GM10266 (cell line): ENCODE results near the gene MALT1.

Experiments used
- DNase-seq: peaks from one replicate; pipeline ENCODE4 v3.0.0; 2012; ENCODE audit errors: extremely low spot score
- TF ChIP-seq, protein P1 (sequence below): IDR thresholded peaks from 2 replicates; pipeline ENCODE4 v1.5.1; 2012; ENCODE audit warnings: mild to moderate bottlenecking, low read depth; ENCODE audit not compliant: control insufficient read depth, insufficient read depth; ENCODE audit errors: missing control alignments

MALT1 gene

DNA sequence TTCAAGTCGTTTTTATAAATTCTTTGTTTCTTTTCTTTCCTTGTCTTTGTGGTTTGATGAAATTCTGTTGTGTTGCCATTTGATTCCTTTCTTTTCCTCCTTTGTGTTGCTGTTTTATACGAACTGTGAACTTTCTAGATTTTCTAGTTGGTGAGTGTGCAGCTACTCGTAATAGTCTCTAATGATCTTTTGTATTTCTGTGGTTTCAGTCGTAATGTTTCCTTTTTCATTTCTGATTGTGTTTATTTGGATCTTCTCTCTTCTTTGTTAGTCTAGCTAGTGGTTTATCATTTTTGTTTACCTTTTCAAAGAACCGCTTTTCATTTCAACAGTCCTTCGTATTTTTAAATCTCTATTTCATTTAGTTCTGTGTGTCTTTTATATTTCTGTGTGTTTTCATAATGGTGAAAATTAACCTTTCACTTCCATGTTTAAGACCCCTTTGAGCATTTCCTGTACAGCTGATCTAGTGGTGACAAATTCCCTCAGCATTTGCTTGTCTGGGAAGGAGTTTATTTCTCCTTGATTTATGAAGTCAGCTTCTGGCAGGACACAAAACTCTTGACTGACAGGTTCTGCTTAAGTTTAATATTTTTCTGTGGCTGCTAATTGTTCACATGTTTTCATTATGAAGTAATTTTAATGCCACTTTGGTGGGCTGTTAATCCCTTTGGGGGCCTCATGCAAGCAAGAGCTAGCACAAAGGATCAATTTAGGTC is 16.2 kb upstream of the MALT1 start:
- no peak for DNase-seq
- TF ChIP-seq, protein P1, sequence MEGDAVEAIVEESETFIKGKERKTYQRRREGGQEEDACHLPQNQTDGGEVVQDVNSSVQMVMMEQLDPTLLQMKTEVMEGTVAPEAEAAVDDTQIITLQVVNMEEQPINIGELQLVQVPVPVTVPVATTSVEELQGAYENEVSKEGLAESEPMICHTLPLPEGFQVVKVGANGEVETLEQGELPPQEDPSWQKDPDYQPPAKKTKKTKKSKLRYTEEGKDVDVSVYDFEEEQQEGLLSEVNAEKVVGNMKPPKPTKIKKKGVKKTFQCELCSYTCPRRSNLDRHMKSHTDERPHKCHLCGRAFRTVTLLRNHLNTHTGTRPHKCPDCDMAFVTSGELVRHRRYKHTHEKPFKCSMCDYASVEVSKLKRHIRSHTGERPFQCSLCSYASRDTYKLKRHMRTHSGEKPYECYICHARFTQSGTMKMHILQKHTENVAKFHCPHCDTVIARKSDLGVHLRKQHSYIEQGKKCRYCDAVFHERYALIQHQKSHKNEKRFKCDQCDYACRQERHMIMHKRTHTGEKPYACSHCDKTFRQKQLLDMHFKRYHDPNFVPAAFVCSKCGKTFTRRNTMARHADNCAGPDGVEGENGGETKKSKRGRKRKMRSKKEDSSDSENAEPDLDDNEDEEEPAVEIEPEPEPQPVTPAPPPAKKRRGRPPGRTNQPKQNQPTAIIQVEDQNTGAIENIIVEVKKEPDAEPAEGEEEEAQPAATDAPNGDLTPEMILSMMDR, result no peak

DNA sequence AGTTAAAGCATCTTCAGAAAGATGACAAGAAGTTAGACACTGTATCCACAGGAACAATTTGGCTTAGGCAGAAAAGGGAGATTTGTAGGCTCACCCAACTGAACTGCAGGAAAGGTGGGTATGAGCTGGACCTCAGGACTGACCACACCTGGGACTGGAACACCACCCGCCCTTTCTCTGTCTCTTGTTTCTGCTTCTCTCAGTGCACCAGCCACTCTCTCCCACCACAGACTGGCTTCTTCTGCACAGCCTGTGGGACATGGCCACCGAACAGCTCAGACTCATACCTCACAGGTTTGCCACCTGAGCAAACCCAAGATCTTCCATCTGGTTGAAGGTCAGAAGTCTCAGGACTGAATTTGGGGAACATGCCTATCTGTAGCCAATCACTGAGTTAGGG is 14.2 kb upstream of the MALT1 start:
- TF ChIP-seq, protein P1, result no peak
- DNase-seq, result no peak

DNA sequence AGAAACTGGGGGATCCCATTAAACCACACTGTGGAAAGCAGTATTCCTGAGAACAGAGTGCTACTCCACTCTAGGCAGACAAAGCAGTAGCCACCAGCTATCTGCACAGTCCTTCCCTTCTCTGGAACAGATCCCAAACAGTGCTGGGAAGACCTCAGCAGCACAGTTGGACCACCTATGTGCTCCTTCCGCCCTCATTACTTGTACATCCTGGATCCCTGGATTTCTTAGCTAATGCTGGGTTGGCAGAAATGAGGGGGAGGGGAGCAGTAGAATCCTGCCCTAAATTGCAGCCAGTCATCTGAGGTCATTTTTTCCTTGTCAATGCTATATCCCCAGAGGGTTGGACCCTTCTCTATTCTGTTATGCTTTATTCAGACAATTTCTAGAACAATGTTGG is 13.8 kb upstream of the MALT1 start:
- TF ChIP-seq, protein P1, result no peak
- DNase-seq, result no peak

DNA sequence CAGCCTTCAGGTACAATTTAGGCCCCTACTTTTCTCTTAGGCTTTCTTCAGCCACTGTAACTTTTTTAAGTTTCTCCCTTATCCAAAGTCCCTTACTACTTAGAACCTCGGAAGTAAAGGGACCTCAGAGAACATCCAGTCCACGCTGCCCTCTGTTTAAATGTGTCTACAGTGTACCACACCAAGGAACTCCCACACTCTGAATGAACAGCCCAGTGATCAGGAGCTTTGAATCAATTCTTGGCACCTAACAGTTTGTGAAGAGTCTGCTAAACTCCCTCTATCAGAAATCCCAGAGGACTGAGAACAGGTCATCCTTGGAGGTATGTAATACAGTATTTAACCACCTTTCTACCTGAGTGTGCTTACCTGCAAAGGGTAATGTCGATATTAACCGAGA is 11.6 kb upstream of the MALT1 start:
- no peak for DNase-seq

DNA sequence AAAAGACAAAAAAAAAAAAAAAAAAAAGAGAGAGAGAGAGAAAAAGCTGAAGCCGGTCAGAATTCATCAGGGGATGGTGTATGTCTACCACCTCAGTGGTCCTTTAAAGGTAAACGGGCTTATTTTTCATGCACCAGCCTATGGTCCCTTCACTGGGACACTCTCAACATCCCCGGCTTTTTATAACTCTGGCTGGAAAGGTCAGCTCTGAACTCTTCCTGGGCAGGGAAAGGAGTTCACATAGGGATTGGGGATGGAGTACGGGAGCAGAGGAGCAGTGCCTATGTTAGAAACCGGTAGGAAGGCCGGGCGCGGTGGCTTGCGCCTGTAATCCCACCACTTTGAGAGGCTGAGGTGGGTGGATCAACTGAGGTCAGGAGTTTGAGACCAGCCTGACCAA is 10.3 kb upstream of the MALT1 start:
- TF ChIP-seq, protein P1, result no peak

More for the DNA sequence above, 11.6 kb upstream of the MALT1 start:
- TF ChIP-seq, protein P1, result no peak

DNA sequence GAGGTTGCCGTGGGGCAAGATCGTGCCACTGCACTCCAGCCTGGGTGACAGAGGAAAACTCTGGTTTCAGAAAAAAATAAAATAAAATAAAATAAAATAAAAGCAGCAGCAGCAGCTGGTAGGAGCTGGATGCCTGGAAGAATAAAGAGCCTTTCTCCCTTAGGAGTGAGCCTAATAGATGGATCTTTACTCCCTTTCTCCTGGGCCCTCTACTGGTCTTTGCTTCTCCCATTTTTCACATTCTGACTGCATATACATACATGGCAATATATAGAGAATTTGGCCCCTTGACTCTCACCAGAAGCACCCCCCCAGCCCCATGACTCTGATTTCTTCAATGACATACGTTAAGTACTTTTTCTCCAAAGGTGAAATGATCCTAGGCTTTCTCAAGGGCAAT is 9.8 kb upstream of the MALT1 start:
- TF ChIP-seq, protein P1, result peak; percentile 15
- no peak for DNase-seq

More for the DNA sequence above, 10.3 kb upstream of the MALT1 start:
- DNase-seq, result no peak

DNA sequence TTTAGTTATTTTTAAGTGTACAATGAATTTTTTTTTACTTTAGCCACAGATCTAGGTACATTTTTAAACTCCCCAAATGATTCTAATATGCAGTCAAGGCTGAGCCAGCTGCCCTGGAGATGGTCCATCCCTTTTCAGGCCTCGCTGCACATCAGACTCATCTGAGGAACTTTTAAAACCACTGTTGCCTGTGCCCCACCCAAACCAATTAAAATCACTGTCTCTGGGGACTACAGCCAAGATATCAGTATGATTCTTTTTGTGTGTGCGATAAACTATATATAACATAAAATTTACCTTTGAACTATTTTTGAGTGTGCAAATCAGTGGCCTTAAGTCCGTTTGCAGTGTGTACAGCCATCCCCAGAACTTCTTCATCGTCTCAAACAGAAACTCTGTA is 9.1 kb upstream of the MALT1 start:
- no peak for DNase-seq
- TF ChIP-seq, protein P1, result no peak
